Chondrocyte (in vitro differentiated cells): ENCODE data around the gene PPFIA1. TPM values are rescaled to one million over a fixed set of nuclear protein-coding genes. Genes with fewer than 3 reads are reported as not detected.
A peak's percentile ranks its signal among the peaks of the same experiment; 100 is the strongest.
"Not testable (repeated sequence)": the region's sequence is repeated elsewhere in the genome, so short reads cannot be mapped to it uniquely, and the experiment has no call there.

ENCODE experiments used
- DNase-seq: peaks from one replicate; pipeline ENCODE4 v3.0.0; 2021; ENCODE audit warnings: mixed read lengths, low spot score
- H3K27ac Mint-ChIP-seq: one replicate; pipeline ENCODE4 v1.8.0; 2021; ENCODE audit warnings: mild to moderate bottlenecking, moderate library complexity, mixed read lengths; ENCODE audit not compliant: unreplicated experiment
- H3K27me3 Mint-ChIP-seq: 2 replicates; pipeline ENCODE4 v1.8.0; 2021; ENCODE audit warnings: low read depth, mixed read lengths
- H3K36me3 Mint-ChIP-seq: 2 replicates; pipeline ENCODE4 v1.8.0; 2021; ENCODE audit warnings: low read depth, mixed read lengths
- H3K4me1 Mint-ChIP-seq: 2 replicates; pipeline ENCODE4 v1.8.0; 2021; ENCODE audit warnings: low read depth, mild to moderate bottlenecking, mixed read lengths
- H3K4me3 Mint-ChIP-seq: one replicate; pipeline ENCODE4 v1.8.0; 2021; ENCODE audit warnings: mild to moderate bottlenecking, moderate library complexity, mixed read lengths; ENCODE audit not compliant: unreplicated experiment
- H3K9me3 Mint-ChIP-seq: 2 replicates; pipeline ENCODE4 v1.8.0; 2021; ENCODE audit warnings: low read depth, mixed read lengths
- CTCF ChIP-seq: fragments of 200-600 bp; sonication (generic); IDR thresholded peaks from 2 replicates; pipeline ENCODE4 v1.5.0; 2021; ENCODE audit warnings: antibody characterized with exemption, mild to moderate bottlenecking, moderate library complexity
- total RNA-seq: library from RNA; stranded (reverse); gene quantifications from 3 replicates; pipeline ENCODE4 v1.2.1, GENCODE V29; 2021

The PPFIA1 gene
- total RNA-seq, 1 donor from 2014 or later, result 63.5 TPM

- no peak for TF ChIP-seq CTCF
- no peak for DNase-seq
- Mint-ChIP-seq H3K36me3 (peaks cover 20% of the 10 kb centered on the region), H3K4me3 (no peak overlapping the region), H3K9me3 (no peaks in the 10 kb centered on the region), H3K27ac (no peak overlapping the region), H3K4me1 (peaks cover 3% of the 10 kb centered on the region), H3K27me3 (no peaks in the 10 kb centered on the region)
These were observed 19.1 kb downstream of the PPFIA1 start for GRCh38 chr11:70289582-70289981.

- DNase-seq, result no peak
These were observed 20.0 kb downstream of the PPFIA1 start for GRCh38 chr11:70290361-70291065.

GRCh38 chr11:70292166-70292565 is 21.7 kb downstream of the PPFIA1 start:
- DNase-seq, result no peak
- Mint-ChIP-seq H3K27ac (no peak overlapping the region), H3K9me3 (no peaks in the 10 kb centered on the region), H3K27me3 (no peaks in the 10 kb centered on the region), H3K4me3 (no peak overlapping the region), H3K4me1 (peaks cover 9% of the 10 kb centered on the region), H3K36me3 (peaks cover 14% of the 10 kb centered on the region)
- no peak for TF ChIP-seq CTCF

More at GRCh38 chr11:70290361-70291065, 20.0 kb downstream of the PPFIA1 start:
- no peaks in the 10 kb centered on the region for H3K27me3 Mint-ChIP-seq
- H3K27ac Mint-ChIP-seq, result no peak overlapping the region
- H3K4me1 Mint-ChIP-seq, result peaks cover 3% of the 10 kb centered on the region
- TF ChIP-seq CTCF, result no peak
- H3K9me3 Mint-ChIP-seq, result no peaks in the 10 kb centered on the region
- peaks cover 17% of the 10 kb centered on the region for H3K36me3 Mint-ChIP-seq
- H3K4me3 Mint-ChIP-seq, result no peak overlapping the region

GRCh38 chr11:70292863-70293262 is 22.4 kb downstream of the PPFIA1 start:
- Mint-ChIP-seq H3K36me3 (peaks cover 16% of the 10 kb centered on the region), H3K4me3 (no peak overlapping the region), H3K27ac (no peak overlapping the region), H3K9me3 (no peaks in the 10 kb centered on the region), H3K4me1 (peaks cover 16% of the 10 kb centered on the region), H3K27me3 (no peaks in the 10 kb centered on the region)
- no peak for TF ChIP-seq CTCF
- no peak for DNase-seq

- DNase-seq, H3K9me3 Mint-ChIP-seq, H3K4me3 Mint-ChIP-seq, H3K27ac Mint-ChIP-seq, H3K27me3 Mint-ChIP-seq: not testable (repeated sequence)
- H3K4me1 Mint-ChIP-seq, result peaks cover 35% of the 10 kb centered on the region
- H3K36me3 Mint-ChIP-seq, result peaks cover 14% of the 10 kb centered on the region
These were observed 24.7 kb downstream of the PPFIA1 start for GRCh38 chr11:70295166-70295565.

GRCh38 chr11:70296681-70297080 is 26.2 kb downstream of the PPFIA1 start:
- TF ChIP-seq CTCF, result no peak
- Mint-ChIP-seq H3K27ac (peak overlapping the region; percentile 90), H3K9me3 (no peaks in the 10 kb centered on the region), H3K36me3 (peaks cover 13% of the 10 kb centered on the region), H3K4me1 (peaks cover 41% of the 10 kb centered on the region), H3K4me3 (no peak overlapping the region), H3K27me3 (no peaks in the 10 kb centered on the region)
- no peak for DNase-seq
